Fibroblast of pulmonary artery (primary cell): ENCODE results near the gene FAS.

Experiments
- DNase-seq: peaks from one replicate; pipeline ENCODE4 v3.0.0-alpha.2; 2010; ENCODE audit warnings: low read depth
- H3K4me3 ChIP-seq: replicated peaks from 2 replicates; pipeline ENCODE4 v1.5.1; 2011; ENCODE audit warnings: low read depth, mild to moderate bottlenecking, control low read depth, low read length, moderate library complexity
- CTCF ChIP-seq: IDR thresholded peaks from 2 replicates; pipeline ENCODE4 v1.5.1; 2011; ENCODE audit warnings: mild to moderate bottlenecking, control low read depth, low read length, inconsistent platforms; ENCODE audit errors: missing control alignments

The FAS gene

GRCh38 chr10:88949051-88949450 lies 41.5 kb upstream of the FAS start:
- TF ChIP-seq CTCF = no peak
- no peak for DNase-seq
- no peak overlapping the region for H3K4me3 ChIP-seq

DNA sequence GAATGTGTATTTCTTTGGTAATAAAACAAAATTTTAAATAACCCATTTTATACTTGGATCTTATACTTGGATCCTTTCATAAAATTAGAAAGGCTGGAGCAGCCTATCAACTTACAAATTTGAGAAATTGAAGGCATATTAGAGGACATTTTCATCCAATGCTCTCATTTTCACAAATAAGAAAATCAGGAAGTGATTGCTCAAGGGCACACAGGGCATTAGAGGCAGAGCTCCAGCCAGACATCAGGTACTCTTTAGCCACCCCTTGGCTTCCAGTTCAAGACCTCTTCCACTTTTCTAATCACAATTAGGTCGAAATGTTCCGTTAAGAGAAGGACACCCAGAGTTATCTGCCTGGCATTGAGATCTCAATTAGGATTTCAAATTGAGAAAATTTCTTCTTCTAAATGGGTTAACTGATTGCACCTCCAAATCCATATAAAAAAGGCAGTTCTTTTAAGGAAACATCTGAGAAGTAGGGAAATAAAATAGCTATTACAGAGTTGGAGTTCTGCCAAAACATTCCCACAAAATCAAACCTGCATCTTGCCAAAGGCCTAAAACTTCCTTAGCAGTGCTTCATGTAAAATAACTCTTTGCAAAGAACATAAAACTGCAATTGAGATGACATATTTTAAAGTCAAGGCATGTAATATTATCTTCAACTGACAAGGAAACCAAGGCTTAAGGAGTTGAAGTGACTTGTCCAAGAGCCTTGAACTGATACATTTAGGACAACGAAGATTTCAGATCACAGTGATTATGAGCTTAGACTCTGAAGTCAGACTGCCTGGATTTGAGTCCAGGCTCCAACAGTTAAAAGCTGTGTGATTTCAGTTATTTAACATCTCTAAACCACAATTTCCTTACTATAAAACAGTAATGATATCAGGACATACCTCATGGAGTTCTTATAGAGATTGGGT lies 40.4 kb upstream of the FAS start:
- TF ChIP-seq CTCF = no peak
- peak; percentile 31 for DNase-seq
- peak overlapping the region; percentile 49 for H3K4me3 ChIP-seq

DNA sequence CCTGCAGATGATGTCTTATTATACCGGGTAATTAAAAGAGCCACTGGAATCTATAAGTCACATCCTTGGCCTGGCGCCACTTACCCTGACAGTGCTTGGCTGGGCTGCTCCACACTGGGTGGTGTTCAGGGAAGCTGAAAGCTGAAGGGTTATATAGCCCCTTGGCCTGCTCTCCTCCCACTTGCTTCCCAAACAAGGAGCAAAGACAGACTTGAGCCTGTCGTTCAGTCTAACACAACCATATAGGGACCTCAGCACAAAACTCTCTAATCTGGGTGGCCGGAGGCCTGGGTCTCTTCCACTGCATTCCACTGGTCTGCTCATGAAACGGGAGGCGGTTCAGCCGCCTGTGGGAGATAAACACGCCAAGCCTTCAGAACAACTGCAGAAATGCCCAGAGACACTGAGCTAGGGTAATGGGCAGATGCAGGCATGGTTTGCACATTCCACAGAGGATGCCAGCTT lies 37.9 kb upstream of the FAS start, which contains the start of gene ACTA2:
Gene ACTA2, minus strand, starts transcription at position 127 of the 465 bp plus-strand sequence. CDS start 3,843 bp downstream, outside the sequence.
- H3K4me3 ChIP-seq = peak within 1 kb of the TSS; percentile 49
- no peak for TF ChIP-seq CTCF
- peak; percentile 72 for DNase-seq

DNA sequence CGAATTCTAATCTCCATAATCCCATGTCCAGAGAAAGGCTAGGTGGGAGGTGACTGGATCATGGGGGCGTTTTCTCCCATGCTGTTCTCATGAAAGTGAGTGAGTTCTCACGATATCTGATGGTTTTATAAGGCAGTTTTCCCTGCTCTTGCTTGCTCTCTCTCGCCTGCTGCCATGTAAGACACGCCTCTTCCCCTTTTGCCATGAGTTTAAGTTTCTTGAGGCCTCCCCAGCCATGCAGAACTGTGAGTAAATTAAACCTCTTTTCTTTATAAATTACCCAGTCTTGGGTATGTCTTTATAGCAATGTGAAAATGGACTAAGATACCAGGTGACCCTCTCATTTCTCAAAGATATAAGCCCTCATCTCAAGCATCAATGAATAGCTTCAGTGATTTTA lies 36.9 kb upstream of the FAS start:
- no peak for TF ChIP-seq CTCF
- no peak for DNase-seq
- no peak overlapping the region for H3K4me3 ChIP-seq

DNA sequence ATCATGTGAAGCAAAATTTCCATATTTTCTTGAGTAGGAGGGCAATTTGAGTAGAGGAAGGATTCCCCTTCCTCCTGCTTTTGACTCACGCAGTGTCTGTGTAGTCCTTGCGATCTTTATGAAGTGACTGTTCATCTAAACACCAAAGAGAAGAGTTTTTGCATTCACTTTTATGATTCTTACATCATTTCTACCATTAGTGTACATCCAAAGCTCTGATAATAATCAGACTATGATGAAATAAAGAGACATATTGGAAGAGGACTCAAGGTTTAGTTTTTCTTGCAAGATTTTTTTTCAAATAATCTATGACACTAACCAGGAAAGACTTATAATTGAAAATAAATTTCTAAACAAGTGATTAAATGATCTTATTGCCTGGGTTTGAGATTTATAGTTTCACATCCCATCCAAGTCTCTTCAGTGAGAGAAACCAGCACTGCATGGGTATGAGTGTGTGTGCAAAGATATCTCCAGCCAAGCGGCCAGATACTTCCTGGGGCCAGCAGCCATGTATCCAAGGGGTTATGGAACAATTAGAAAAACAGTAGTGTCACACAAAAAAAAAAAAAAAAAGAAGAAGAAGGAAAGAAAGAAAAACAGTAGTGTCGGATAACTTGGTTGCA lies 36.0 kb upstream of the FAS start:
- no peak for DNase-seq
- no peak overlapping the region for H3K4me3 ChIP-seq
- no peak for TF ChIP-seq CTCF

- DNase-seq = no peak
- TF ChIP-seq CTCF = no peak
- H3K4me3 ChIP-seq = no peak overlapping the region
Measured at GRCh38 chr10:88957381-88957780, 33.2 kb upstream of the FAS start.
